ENCODE data around the gene NT5C2.
"Not testable (repeated sequence)": the region's sequence is repeated elsewhere in the genome, so short reads cannot be mapped to it uniquely, and the experiment has no call there.

The NT5C2 gene

GRCh38 chr10:103199488-103199887 lies 6.4 kb upstream of the NT5C2 start:
- no peak for DNase-seq

GRCh38 chr10:103198648-103199047 lies 5.6 kb upstream of the NT5C2 start:
- DNase-seq = no peak

GRCh38 chr10:103197903-103198302 lies 4.8 kb upstream of the NT5C2 start:
- DNase-seq = no peak

GRCh38 chr10:103197174-103197573 lies 4.1 kb upstream of the NT5C2 start:
- DNase-seq = peak; percentile 26

- DNase-seq = no peak
Measured at GRCh38 chr10:103196516-103196915, 3.4 kb upstream of the NT5C2 start.

GRCh38 chr10:103193820-103194529 lies 903 bp upstream of the NT5C2 start:
- DNase-seq = no peak

GRCh38 chr10:103192451-103193106 lies 493 bp downstream of the NT5C2 start:
- peak; percentile 77 for DNase-seq

GRCh38 chr10:103192089-103192450 lies 1.0 kb downstream of the NT5C2 start:
- DNase-seq = no peak

GRCh38 chr10:103191198-103191597 lies 1.9 kb downstream of the NT5C2 start:
- DNase-seq = not testable (repeated sequence)

GRCh38 chr10:103188853-103189252 lies 4.2 kb downstream of the NT5C2 start:
- DNase-seq = no peak

GRCh38 chr10:103186128-103186527 lies 6.9 kb downstream of the NT5C2 start:
- DNase-seq = no peak

- DNase-seq = no peak
Measured at GRCh38 chr10:103184615-103185014, 8.5 kb downstream of the NT5C2 start.

- DNase-seq = not testable (repeated sequence)
Measured at GRCh38 chr10:103183991-103184451, 9.1 kb downstream of the NT5C2 start.

- peak; percentile 83 for DNase-seq
Measured at GRCh38 chr10:103181244-103181643, 11.8 kb downstream of the NT5C2 start.

- no peak for DNase-seq
Measured at GRCh38 chr10:103180491-103180890, 12.6 kb downstream of the NT5C2 start.

- no peak for DNase-seq
Measured at GRCh38 chr10:103177123-103177522, 15.9 kb downstream of the NT5C2 start.

GRCh38 chr10:103175580-103176285 lies 17.3 kb downstream of the NT5C2 start:
- DNase-seq = no peak

- DNase-seq = not testable (repeated sequence)
Measured at GRCh38 chr10:103174324-103174723, 18.7 kb downstream of the NT5C2 start.

GRCh38 chr10:103171278-103171677 lies 21.8 kb downstream of the NT5C2 start:
- no peak for DNase-seq

GRCh38 chr10:103168438-103168837 lies 24.6 kb downstream of the NT5C2 start:
- no peak for DNase-seq

GRCh38 chr10:103167554-103167953 lies 25.5 kb downstream of the NT5C2 start:
- DNase-seq = not testable (repeated sequence)

- DNase-seq = no peak
Measured at GRCh38 chr10:103166523-103166922, 26.5 kb downstream of the NT5C2 start.

GRCh38 chr10:103163766-103164403 lies 29.2 kb downstream of the NT5C2 start:
- not testable (repeated sequence) for DNase-seq
